ENCODE results near the gene CPN2.

- TF ChIP-seq ZFP30 (CRISPR knock-in tag; IDR thresholded peaks at IDR 0.05) = no peak
- TF ChIP-seq CSDC2 (CRISPR knock-in tag; IDR thresholded peaks at IDR 0.05) = no peak
- TF ChIP-seq GLIS3 (CRISPR knock-in tag; IDR thresholded peaks at IDR 0.05) = no peak
- TF ChIP-seq TCF4 (CRISPR knock-in tag; IDR thresholded peaks at IDR 0.05; ENCODE audit: borderline replicate concordance) = no peak
Observed at GRCh38 chr3:194311000-194311399, 40.1 kb downstream of the CPN2 start.
